Activated CD8-positive, alpha-beta T cell treated with anti-CD3 and anti-CD28 coated beads for 36 hours (primary cell): ENCODE data around the gene ALKBH3. TPM values are rescaled to one million over a fixed set of nuclear protein-coding genes. Genes with fewer than 3 reads are reported as not detected.

Experiments used
- ATAC-seq: fragments of 200-7000 bp; cut with Tn5 transposase; one replicate; pipeline ENCODE4 v1.10.0; 2021; ENCODE audit warnings: mild to moderate bottlenecking, moderate library complexity
- CTCF ChIA-PET: fragments of 350-600 bp; sonication (Branson Sonifier 250); formaldehyde crosslinking; loops from one replicate; lab custom pipeline; 2021; ENCODE audit warnings: antibody characterized with exemption; lab: Charles Lee
- POLR2A ChIA-PET: fragments of 350-600 bp; sonication (Branson Sonifier 250); formaldehyde crosslinking; loops from one replicate; lab custom pipeline; 2021; ENCODE audit warnings: antibody characterized with exemption; lab: Charles Lee
- DNase-seq: peaks from one replicate; pipeline ENCODE4 v3.0.0-alpha.2; 2020
- H3K27ac Mint-ChIP-seq: one replicate; pipeline ENCODE4 v1.8.0; 2021; ENCODE audit warnings: mild to moderate bottlenecking, mixed read lengths
- H3K27me3 Mint-ChIP-seq: one replicate; pipeline ENCODE4 v1.8.0; 2021; ENCODE audit warnings: mixed read lengths
- H3K36me3 Mint-ChIP-seq: one replicate; pipeline ENCODE4 v1.8.0; 2021; ENCODE audit warnings: low read depth, mixed read lengths
- H3K4me1 Mint-ChIP-seq: one replicate; pipeline ENCODE4 v1.8.0; 2021; ENCODE audit warnings: low read depth, mixed read lengths
- H3K4me3 Mint-ChIP-seq: one replicate; pipeline ENCODE4 v1.8.0; 2021; ENCODE audit warnings: mild to moderate bottlenecking, moderate library complexity, mixed read lengths
- H3K9me3 Mint-ChIP-seq: one replicate; pipeline ENCODE4 v1.8.0; 2021; ENCODE audit warnings: mixed read lengths
- intact Hi-C: fragments of 100-400 bp; cut with micrococcal nuclease; formaldehyde crosslinking; loops from one replicate; pipeline ENCODE4 v1.10.0; 2022
- total RNA-seq, 2 experiments: library from RNA; stranded (reverse); gene quantifications; one replicate each; pipeline ENCODE4 v1.2.3, GENCODE V29; 2021
- TF ChIP-seq, protein P1 (sequence below): fragments of 200-600 bp; IDR thresholded peaks from one replicate; pipeline ENCODE4 v1.8.0; 2022; ENCODE audit warnings: antibody characterized with exemption, mild to moderate bottlenecking

The ALKBH3 gene
- total RNA-seq, 2 experiments from 2014 or later, result 40.1 to 48.4 TPM

DNA sequence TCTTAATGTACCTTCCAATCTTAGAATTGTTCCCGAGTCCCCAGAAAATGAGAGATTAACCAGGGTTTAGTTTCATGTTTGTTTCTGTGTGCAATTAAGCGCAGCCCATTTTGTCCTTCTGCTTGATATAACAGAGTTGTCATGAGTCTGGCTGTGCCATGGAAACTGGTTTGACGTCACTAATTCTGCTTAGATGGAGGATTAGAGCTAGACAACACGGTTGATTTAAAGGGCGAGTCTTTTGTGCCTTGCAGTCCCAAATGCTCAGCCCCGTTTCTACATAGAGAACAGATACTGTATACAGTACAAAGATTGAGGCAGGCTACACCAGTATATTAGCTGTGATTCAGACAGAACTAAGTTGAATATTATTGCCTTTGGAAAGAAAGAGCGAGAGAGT is 45.5 kb upstream of the ALKBH3 start:
- intact Hi-C loops, result no loop called here
- CTCF ChIA-PET, result interaction anchor here (2.4 kb wide), 1 partner anchor 17 kb away, joined by 10 read pairs; no protein-coding TSS in a partner anchor
- H3K9me3 Mint-ChIP-seq, result no peaks in the 10 kb centered on the region

DNA sequence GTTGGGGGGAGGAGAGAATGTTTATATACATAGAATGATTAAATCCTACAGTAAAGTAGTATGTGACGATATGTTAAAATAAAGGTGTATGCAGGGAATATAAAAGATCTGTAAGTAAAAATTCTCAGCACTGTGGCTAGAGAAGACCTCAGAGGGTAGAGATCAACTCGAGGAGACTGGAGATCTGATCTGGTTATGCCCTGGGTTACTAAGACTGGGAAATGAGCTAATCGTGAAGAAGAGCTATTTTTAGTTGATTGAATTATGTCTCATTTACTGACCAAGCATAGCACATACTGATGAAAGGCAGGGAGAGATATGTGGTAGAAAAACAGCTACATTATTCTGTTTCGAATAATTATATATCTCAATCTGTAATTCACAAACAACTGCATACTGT is 42.8 kb upstream of the ALKBH3 start:
- Mint-ChIP-seq H3K27me3 (no peaks in the 10 kb centered on the region), H3K4me3 (no peak overlapping the region), H3K36me3 (peaks cover 13% of the 10 kb centered on the region), H3K27ac (no peak overlapping the region), H3K9me3 (no peaks in the 10 kb centered on the region), H3K4me1 (no peaks in the 10 kb centered on the region)
- intact Hi-C loops, result no loop called here
- TF ChIP-seq, protein P1, sequence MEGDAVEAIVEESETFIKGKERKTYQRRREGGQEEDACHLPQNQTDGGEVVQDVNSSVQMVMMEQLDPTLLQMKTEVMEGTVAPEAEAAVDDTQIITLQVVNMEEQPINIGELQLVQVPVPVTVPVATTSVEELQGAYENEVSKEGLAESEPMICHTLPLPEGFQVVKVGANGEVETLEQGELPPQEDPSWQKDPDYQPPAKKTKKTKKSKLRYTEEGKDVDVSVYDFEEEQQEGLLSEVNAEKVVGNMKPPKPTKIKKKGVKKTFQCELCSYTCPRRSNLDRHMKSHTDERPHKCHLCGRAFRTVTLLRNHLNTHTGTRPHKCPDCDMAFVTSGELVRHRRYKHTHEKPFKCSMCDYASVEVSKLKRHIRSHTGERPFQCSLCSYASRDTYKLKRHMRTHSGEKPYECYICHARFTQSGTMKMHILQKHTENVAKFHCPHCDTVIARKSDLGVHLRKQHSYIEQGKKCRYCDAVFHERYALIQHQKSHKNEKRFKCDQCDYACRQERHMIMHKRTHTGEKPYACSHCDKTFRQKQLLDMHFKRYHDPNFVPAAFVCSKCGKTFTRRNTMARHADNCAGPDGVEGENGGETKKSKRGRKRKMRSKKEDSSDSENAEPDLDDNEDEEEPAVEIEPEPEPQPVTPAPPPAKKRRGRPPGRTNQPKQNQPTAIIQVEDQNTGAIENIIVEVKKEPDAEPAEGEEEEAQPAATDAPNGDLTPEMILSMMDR, result no peak
- DNase-seq (no peak), ATAC-seq (no peak)
- POLR2A ChIA-PET, result interaction anchor here (1.1 kb wide), 1 partner anchor 14 kb away, joined by 4 read pairs; no protein-coding TSS in a partner anchor
- CTCF ChIA-PET, result interaction anchor here (1.2 to 2.0 kb wide), 4 partner anchors 10 to 280 kb away, joined by 3 to 16 read pairs (median 6); no protein-coding TSS in a partner anchor

More for the DNA sequence above, 45.5 kb upstream of the ALKBH3 start:
- H3K36me3 Mint-ChIP-seq, result peaks cover 19% of the 10 kb centered on the region
- TF ChIP-seq, protein P1, result no peak
- H3K4me1 Mint-ChIP-seq, result peaks cover 17% of the 10 kb centered on the region
- DNase-seq (no peak), ATAC-seq (no peak)
- POLR2A ChIA-PET, result no interaction called here
- H3K27ac Mint-ChIP-seq, result no peak overlapping the region
- no peaks in the 10 kb centered on the region for H3K27me3 Mint-ChIP-seq
- H3K4me3 Mint-ChIP-seq, result no peak overlapping the region

DNA sequence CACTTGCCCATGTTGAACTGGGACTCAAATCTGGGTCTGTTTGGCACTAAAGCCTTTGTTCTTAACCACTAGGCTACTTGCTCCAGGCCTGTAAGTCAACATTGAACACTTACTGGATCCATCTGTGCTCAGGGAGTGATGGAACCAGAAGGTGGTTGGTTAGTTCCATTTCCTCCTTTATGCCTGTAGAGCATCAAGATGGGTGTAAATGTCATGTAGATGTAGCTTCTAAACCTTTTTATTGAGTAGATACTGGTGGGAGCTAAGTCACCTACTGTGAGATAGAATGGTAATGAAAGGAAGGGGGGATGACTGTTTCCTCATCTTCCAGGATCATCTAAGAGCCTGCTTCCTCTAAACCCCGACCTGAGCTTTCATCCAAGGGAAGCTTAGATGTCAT is 38.6 kb upstream of the ALKBH3 start:
- H3K4me3 Mint-ChIP-seq, result no peak overlapping the region
- CTCF ChIA-PET, result interaction anchor here (1.6 to 4.2 kb wide), 3 partner anchors 9 to 17 kb away, joined by 3 to 17 read pairs (median 7); no protein-coding TSS in a partner anchor

DNA sequence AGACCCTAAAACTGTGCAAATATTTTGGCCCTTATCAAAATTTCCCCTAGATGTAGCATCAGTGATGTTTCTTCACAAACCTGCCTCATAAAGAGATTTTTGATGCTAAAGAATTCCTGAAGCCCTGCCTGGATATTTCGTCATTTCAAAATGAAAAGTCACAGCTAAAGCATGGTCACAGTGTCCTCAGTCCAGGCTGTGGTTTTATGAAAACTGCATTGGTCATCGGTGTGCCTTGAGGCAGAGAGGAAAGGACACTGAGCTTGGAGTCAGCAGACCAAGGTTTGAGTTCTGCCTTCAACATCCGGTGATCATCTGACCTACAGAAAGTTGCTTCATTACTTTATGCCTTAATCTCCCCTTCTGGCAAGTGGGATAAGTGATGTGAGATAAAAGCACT is 34.8 kb upstream of the ALKBH3 start:
- Mint-ChIP-seq H3K36me3 (peaks cover 3% of the 10 kb centered on the region), H3K4me3 (no peak overlapping the region), H3K27ac (no peak overlapping the region), H3K4me1 (peaks cover 5% of the 10 kb centered on the region), H3K9me3 (no peaks in the 10 kb centered on the region), H3K27me3 (no peaks in the 10 kb centered on the region)
- intact Hi-C loops, result no loop called here
- ChIA-PET CTCF (interaction anchor here (1.2 kb wide), 1 partner anchor 44 kb away, joined by 3 read pairs; no protein-coding TSS in a partner anchor), POLR2A (no interaction called here)
- TF ChIP-seq, protein P1, result no peak
- ATAC-seq (no peak), DNase-seq (no peak)

More for the DNA sequence above, 38.6 kb upstream of the ALKBH3 start:
- H3K36me3 Mint-ChIP-seq, result peaks cover 15% of the 10 kb centered on the region
- POLR2A ChIA-PET, result no interaction called here
- DNase-seq, result no peak
- ATAC-seq, result no peak
- TF ChIP-seq, protein P1, result no peak
- intact Hi-C loops, result no loop called here
- H3K27ac Mint-ChIP-seq, result no peak overlapping the region
- H3K9me3 Mint-ChIP-seq, result no peaks in the 10 kb centered on the region
- no peaks in the 10 kb centered on the region for H3K27me3 Mint-ChIP-seq
- H3K4me1 Mint-ChIP-seq, result no peaks in the 10 kb centered on the region

DNA sequence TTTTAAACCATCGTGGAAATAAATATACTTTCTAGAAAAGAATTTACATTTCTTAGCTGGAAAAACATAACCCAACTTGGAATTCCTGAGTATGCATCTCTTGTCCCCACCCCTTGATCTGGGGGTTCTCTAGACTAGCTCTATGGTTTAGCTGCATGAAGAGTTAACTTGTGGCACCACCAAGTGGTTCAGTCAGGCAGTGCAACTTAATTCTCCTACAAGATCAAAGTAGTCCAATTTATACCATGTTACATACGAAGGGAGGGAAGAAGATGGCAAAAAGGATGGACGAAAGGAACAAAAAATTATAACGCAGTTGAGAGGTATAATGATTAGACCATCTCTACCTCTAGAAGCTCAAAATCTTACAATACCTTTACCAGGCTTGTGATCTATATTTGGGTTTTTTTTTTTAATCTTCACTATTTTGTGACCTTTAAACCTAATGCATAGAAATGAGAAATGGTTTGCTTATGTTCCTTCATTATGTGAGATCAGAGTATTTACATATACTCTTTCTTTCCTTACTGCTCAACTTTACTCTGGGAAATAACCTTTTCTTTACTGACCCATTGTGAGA is 28.5 kb upstream of the ALKBH3 start:
- DNase-seq, result peak; percentile 83
- peak; percentile 93 for ATAC-seq
- ChIA-PET POLR2A (interaction anchor here (0.9 kb wide), 1 partner anchor 14 kb away, joined by 4 read pairs; no protein-coding TSS in a partner anchor), CTCF (interaction anchor here (0.7 to 3.5 kb wide), 40 partner anchors 9 to 570 kb away, joined by 3 to 39 read pairs (median 5); no protein-coding TSS in a partner anchor)
- TF ChIP-seq, protein P1, result peak; percentile 80
- Mint-ChIP-seq H3K4me3 (no peak overlapping the region), H3K4me1 (peaks cover 5% of the 10 kb centered on the region), H3K27me3 (no peaks in the 10 kb centered on the region), H3K27ac (no peak overlapping the region), H3K36me3 (peaks cover 4% of the 10 kb centered on the region), H3K9me3 (no peaks in the 10 kb centered on the region)
- intact Hi-C loops, result loop anchor here (5.0 kb wide), 1 partner anchor 280 kb away; no protein-coding TSS in a partner anchor
